Upper lobe of right lung (tissue), 1 donor: ENCODE results near the gene ERC2. TPM values are rescaled to one million over a fixed set of nuclear protein-coding genes. Genes with fewer than 3 reads are reported as not detected.

Source experiments
- ATAC-seq: fragments of 200-7000 bp; cut with Tn5 transposase; one replicate; pipeline ENCODE4 v1.9.1; 2020; ENCODE audit warnings: mild to moderate bottlenecking, moderate library complexity
- DNase-seq: peaks from one replicate; pipeline ENCODE4 v3.0.0-alpha.2; 2020
- H3K27ac ChIP-seq: fragments of 200-600 bp; one replicate; pipeline ENCODE4 v1.8.0; 2022
- H3K27me3 ChIP-seq: fragments of 200-600 bp; one replicate; pipeline ENCODE4 v1.8.0; 2022; ENCODE audit warnings: mild to moderate bottlenecking
- H3K36me3 ChIP-seq: fragments of 200-600 bp; one replicate; pipeline ENCODE4 v1.8.0; 2022
- H3K4me1 ChIP-seq: fragments of 200-600 bp; one replicate; pipeline ENCODE4 v1.8.0; 2022
- H3K4me3 ChIP-seq: fragments of 200-600 bp; one replicate; pipeline ENCODE4 v1.8.0; 2022; ENCODE audit warnings: mild to moderate bottlenecking
- H3K9me3 ChIP-seq: fragments of 200-600 bp; one replicate; pipeline ENCODE4 v1.8.0; 2022
- CTCF ChIP-seq: fragments of 200-600 bp; IDR thresholded peaks from one replicate; pipeline ENCODE4 v1.8.0; 2022; ENCODE audit warnings: antibody characterized with exemption
- intact Hi-C: fragments of 100-400 bp; cut with DNase I; formaldehyde crosslinking; loops from one replicate; pipeline ENCODE4 v1.11.0; 2022
- total RNA-seq: library from RNA; stranded (reverse); fragmentation: NEBNext Ultra II Directional; extraction: Animal tissue kit (Norgen Biotek cat#: 25700); gene quantifications from one replicate; pipeline ENCODE4 v1.2.1, GENCODE V29; 2021
- donor health status: DM: no; HTN: yes; CAD: no; lungs with severe emphysema.

The ERC2 gene
- total RNA-seq, 1 donor from 2014 or later = 1.4 TPM

GRCh38 chr3:55752911-55753310 is 715.4 kb downstream of the ERC2 start:
- H3K9me3 ChIP-seq = no peaks in the 10 kb centered on the region
- no peak overlapping the region for H3K27ac ChIP-seq
- no peaks in the 10 kb centered on the region for H3K4me1 ChIP-seq
- no peaks in the 10 kb centered on the region for H3K36me3 ChIP-seq
- H3K27me3 ChIP-seq = no peaks in the 10 kb centered on the region
- DNase-seq = no peak
- intact Hi-C loops = no loop called here
- no peak for TF ChIP-seq CTCF
- no peak for ATAC-seq
- no peak overlapping the region for H3K4me3 ChIP-seq

GRCh38 chr3:55751730-55752129 is 716.5 kb downstream of the ERC2 start:
- Histone ChIP-seq H3K36me3 (no peaks in the 10 kb centered on the region), H3K27me3 (no peaks in the 10 kb centered on the region), H3K4me3 (no peak overlapping the region), H3K4me1 (no peaks in the 10 kb centered on the region), H3K27ac (no peak overlapping the region), H3K9me3 (no peaks in the 10 kb centered on the region)
- DNase-seq (no peak), ATAC-seq (no peak)
- intact Hi-C loops = no loop called here
- TF ChIP-seq CTCF = no peak

- Histone ChIP-seq H3K4me1 (no peaks in the 10 kb centered on the region), H3K9me3 (no peaks in the 10 kb centered on the region), H3K4me3 (no peak overlapping the region), H3K27me3 (no peaks in the 10 kb centered on the region), H3K27ac (no peak overlapping the region), H3K36me3 (no peaks in the 10 kb centered on the region)
- TF ChIP-seq CTCF = no peak
- ATAC-seq (peak; percentile 88), DNase-seq (peak; percentile 82)
- intact Hi-C loops = no loop called here
Measured at GRCh38 chr3:55750525-55750924, 717.7 kb downstream of the ERC2 start.

GRCh38 chr3:55749036-55749435 is 719.2 kb downstream of the ERC2 start:
- no peaks in the 10 kb centered on the region for H3K36me3 ChIP-seq
- ATAC-seq (no peak), DNase-seq (no peak)
- H3K27ac ChIP-seq = no peak overlapping the region
- no peaks in the 10 kb centered on the region for H3K27me3 ChIP-seq
- TF ChIP-seq CTCF = no peak
- H3K9me3 ChIP-seq = no peaks in the 10 kb centered on the region
- intact Hi-C loops = no loop called here
- no peak overlapping the region for H3K4me3 ChIP-seq
- no peaks in the 10 kb centered on the region for H3K4me1 ChIP-seq

- Histone ChIP-seq H3K4me1 (no peaks in the 10 kb centered on the region), H3K4me3 (no peak overlapping the region), H3K27me3 (no peaks in the 10 kb centered on the region), H3K36me3 (no peaks in the 10 kb centered on the region), H3K27ac (no peak overlapping the region), H3K9me3 (no peaks in the 10 kb centered on the region)
- peak; percentile 39 for TF ChIP-seq CTCF
- no peak for DNase-seq
- ATAC-seq = no peak
- intact Hi-C loops = no loop called here
Measured at GRCh38 chr3:55746808-55747413, 721.4 kb downstream of the ERC2 start.

- intact Hi-C loops = no loop called here
Measured at GRCh38 chr3:55742832-55743136, 725.5 kb downstream of the ERC2 start.

More at GRCh38 chr3:55742832-55743136, 725.5 kb downstream of the ERC2 start:
- no peaks in the 10 kb centered on the region for H3K36me3 ChIP-seq
- no peak for ATAC-seq
- DNase-seq = no peak
- H3K4me1 ChIP-seq = no peaks in the 10 kb centered on the region
- TF ChIP-seq CTCF = no peak
- H3K9me3 ChIP-seq = no peaks in the 10 kb centered on the region
- no peaks in the 10 kb centered on the region for H3K27me3 ChIP-seq
- H3K27ac ChIP-seq = no peak overlapping the region
- no peak overlapping the region for H3K4me3 ChIP-seq
